Thyroid gland (tissue), 4 donors: ENCODE results near the gene SORL1.

ENCODE experiments used
- CTCF ChIP-seq, 6 experiments: fragments of 200-600 bp in 3 of 6; fragments of 450-650 bp in 3 of 6; sonication (generic) in 3 of 6; IDR thresholded peaks; one replicate each; pipeline ENCODE4 v1.5.1; 2016 to 2019; ENCODE audit warnings: antibody characterized with exemption in 6 of 6, mild to moderate bottlenecking in 2 of 6, inconsistent platforms in 1 of 6, moderate library complexity in 1 of 6
- POLR2A ChIP-seq, 2 donors: fragments of 450-650 bp; IDR thresholded peaks; one replicate each; pipeline ENCODE4 v1.6.1; 2017; ENCODE audit warnings: antibody characterized with exemption in 2 of 2, mild to moderate bottlenecking in 2 of 2, moderate library complexity in 1 of 2

- no peak for TF ChIP-seq POLR2A (IDR thresholded peaks at IDR 0.05)
- no peak for TF ChIP-seq CTCF (IDR thresholded peaks at IDR 0.05)
Observed at GRCh38 chr11:121439759-121440158, 12.4 kb upstream of the SORL1 start.
